Stimulated activated CD4-positive, alpha-beta T cell treated with anti-CD3 and anti-CD28 coated beads, Interleukin-1b, Interleukin-23, amount 100 ng/mL, for 24 hours (primary cell): ENCODE measurements around the gene PLCB4.

Experiments used
- DNase-seq, 4 experiments: peaks; one replicate each; pipeline ENCODE4 v3.0.0-alpha.2; 2020; ENCODE audit warnings: low read depth in 4 of 4, low spot score in 1 of 4

The PLCB4 gene

GRCh38 chr20:9308056-9308455, 239.2 kb downstream of the PLCB4 start:
- no peak for DNase-seq

GRCh38 chr20:9311132-9311531, 242.2 kb downstream of the PLCB4 start:
- DNase-seq = no peak

GRCh38 chr20:9319687-9320384, 250.9 kb downstream of the PLCB4 start:
- no peak for DNase-seq

DNA sequence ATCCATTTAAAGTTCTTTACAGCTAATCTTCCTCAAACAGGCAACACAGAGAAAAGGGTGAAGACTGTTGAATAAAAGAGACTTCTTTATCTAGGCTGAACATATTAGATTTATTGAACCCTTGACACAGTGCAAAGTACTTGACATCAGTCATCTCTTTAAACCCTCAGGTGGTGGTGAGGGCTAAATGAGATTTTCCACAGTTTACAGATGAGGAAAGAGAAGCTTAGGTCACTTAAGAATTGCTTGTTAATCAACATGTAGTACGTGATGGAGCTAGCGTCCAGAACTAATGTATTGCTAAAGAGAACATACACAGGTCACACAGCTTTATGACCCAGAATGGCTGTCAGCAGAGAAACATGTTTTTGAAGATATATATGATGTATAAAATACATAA, 252.1 kb downstream of the PLCB4 start:
- DNase-seq = no peak

DNA sequence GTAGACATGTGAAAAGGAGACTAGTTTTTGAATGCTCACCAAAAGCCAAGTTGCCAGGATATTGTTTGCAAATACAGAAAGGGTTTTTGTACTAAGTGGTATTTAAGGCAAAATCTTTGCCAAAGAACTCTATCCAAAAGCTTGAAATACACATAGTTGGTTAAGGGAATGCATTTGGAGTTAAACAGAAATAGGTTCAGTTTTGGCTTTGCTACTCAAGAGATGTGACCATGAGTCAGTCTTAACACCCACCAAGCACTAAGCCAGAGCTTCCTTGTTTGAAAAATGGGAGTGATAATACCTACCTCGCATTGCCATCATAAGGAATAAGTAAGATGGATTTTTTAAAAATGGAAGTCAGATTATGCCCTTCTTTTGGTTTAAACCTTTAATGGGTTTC, 253.8 kb downstream of the PLCB4 start:
- DNase-seq = no peak

- no peak for DNase-seq
Observed at GRCh38 chr20:9323622-9324021, 254.7 kb downstream of the PLCB4 start.

- DNase-seq = no peak
Observed at GRCh38 chr20:9329355-9330101, 260.6 kb downstream of the PLCB4 start.

DNA sequence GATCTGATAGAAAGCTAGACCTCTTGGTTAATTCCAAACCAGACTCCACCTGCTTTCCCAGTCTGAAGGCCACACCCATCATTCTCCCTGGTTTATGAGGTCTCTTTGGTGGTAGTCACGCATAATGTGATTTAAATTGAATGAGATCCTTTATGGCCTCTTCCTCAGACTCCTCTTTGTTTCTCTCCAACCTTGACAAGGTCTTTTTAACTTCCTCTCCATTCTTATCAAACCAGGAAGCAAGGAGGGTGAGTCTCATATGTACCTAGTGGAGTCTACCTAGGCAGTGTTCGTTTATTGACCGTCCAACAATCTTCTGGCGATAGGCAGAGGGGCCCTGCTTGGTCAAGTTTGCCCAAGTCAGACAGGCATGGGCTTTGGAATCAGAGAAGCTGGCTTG, 261.3 kb downstream of the PLCB4 start:
- no peak for DNase-seq

DNA sequence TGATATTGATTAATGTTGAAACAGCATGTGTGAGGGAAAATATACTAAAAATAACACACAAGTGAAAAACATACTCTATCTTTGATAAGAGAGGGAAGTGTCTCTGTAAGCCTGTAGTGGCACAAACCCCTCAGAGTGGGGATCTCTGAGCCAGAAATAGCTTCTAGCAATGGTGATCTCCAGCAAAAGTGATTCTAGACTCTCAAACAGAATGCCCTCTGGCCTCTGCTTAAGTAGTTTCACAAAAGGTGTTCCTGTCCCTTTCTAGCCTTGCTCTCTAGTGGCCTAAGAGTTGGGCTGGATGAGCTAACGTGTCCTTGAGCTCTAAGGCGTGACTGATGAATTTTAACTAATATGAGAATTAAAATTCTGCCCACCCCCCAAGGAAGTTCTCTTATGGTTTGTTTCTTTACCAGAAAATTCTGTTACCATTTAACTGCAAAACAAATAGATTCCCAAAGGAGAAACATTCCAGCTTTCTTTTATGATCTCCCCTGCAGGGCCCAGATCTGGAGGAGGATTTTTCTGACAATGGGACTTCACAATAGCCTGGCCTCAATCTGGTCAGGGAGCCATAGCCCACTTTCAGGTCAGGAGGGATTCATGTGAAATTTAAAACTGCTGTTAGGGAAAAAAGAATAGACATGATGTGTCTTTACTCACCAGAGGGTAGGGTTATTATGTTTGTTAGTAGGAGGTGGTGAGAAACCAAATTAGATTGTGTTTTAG, 263.0 kb downstream of the PLCB4 start:
- DNase-seq = no peak

DNA sequence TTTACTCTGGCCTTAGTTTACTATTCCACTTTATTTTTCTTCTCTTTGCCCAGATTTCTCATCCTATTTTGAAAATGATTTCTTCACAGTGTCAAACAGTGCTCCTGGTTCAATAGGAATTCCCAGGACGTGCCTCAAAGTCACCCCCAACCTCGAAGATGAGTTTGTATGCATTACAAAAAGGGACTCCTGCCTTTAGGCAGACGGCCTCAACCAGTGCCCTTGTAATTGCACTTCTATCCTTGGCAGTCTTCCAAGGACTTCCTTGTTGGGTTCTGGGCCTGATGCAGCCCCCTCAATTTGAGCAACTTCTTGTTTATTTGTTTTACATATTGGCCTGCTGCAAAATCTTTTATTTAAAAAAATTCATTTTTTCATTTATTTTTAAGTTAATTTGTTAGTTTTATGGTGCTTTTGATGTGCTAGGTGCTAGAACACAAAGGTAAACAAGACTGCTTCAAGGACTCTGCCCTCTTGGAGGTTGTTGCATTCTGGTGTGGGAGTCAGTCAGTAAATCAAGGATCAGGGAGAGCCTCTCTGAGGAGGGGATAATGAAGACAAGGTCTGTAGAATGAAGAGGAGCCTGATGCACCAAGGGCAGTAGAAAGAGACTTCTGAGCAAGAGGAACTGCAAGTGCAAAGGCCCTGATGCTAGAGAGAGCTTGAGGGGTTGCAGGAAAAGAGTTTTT, 264.0 kb downstream of the PLCB4 start:
- DNase-seq = no peak

- no peak for DNase-seq
Observed at GRCh38 chr20:9334866-9335265, 266.0 kb downstream of the PLCB4 start.

- DNase-seq = no peak
Observed at GRCh38 chr20:9338101-9338500, 269.2 kb downstream of the PLCB4 start.

- no peak for DNase-seq
Observed at GRCh38 chr20:9339708-9340107, 270.8 kb downstream of the PLCB4 start.

GRCh38 chr20:9342651-9343050, 273.8 kb downstream of the PLCB4 start:
- DNase-seq = no peak

DNA sequence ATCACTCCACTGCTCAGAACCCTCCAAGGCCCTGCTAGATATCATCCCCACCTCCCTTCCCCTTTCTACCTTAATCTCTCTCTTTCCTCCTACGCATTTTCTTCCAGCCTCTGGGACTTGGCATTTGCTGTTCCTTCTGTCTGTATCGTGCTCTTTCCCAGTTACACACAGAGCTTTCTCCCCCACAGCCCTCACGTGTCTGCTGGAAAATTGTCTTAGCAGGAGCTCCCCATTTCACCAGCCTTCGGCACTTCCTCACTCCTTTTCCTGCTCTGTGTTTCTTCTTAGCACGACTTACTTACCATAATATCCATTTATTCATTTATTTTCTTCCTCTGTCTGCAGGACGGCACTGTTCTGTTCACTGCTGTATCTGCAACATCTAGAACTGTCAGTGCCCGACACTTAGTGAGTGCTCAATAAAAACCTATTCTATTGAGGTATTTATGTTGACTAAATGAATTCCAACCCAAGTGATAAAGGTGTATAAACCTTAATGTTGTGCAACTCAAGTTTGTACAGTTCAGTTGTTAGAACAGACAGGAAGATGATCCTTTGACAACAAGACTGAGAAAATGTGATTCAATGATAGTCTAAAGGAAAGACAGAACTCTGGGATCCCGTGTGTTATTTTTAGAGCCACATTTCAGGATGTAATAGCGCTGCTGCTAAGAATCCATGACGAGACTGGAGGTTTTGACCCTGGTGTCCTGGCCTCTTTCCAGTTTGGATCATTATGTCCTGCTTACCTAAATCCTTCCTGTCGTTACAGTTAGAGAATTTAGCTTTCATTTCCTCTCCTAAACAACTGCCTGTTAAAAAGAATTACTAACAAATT, 275.4 kb downstream of the PLCB4 start:
- no peak for DNase-seq

- no peak for DNase-seq
Observed at GRCh38 chr20:9348316-9348715, 279.4 kb downstream of the PLCB4 start.

- no peak for DNase-seq
Observed at GRCh38 chr20:9348747-9349146, 279.9 kb downstream of the PLCB4 start.

DNA sequence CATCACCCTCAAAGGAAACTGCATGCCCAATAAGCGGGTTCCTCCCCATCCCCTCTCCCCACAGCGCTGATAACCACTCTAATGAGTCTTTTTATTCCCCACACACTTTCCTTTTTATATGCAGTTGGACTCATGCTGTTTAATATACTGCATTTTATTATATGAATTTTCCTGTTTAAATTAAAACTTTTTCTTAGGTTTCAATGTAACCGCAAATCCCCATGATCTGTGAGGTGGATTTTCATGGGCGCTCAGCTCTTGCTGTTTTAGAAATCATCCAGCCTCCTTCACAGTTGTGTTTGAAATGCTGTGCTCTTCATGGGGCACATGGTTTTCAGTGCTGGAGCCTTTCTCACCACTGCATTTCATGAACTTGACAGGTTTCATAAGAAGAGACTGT, 280.4 kb downstream of the PLCB4 start:
- no peak for DNase-seq

DNA sequence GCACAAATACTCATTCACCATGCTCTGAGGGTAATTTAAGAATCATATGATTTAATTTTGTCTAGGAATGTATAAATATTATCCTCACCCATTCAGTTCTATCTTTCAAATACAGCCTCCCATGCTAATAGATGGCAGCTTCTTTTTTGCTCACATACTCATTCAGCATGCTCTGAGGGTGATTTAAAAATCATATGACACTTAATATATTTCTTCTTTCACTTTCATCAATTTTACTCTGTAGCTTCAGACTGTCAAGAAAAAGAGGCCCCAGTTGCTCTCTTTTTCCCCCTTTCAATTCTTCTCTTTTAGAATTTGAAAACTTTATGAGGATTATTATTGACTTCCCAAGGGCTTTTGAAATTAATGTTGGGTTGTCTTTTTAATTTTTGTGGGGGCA, 283.9 kb downstream of the PLCB4 start:
- no peak for DNase-seq

- DNase-seq = no peak
Observed at GRCh38 chr20:9353180-9353915, 284.5 kb downstream of the PLCB4 start.
